Measurements from ENCODE around the gene GBX1.

The GBX1 gene

DNA sequence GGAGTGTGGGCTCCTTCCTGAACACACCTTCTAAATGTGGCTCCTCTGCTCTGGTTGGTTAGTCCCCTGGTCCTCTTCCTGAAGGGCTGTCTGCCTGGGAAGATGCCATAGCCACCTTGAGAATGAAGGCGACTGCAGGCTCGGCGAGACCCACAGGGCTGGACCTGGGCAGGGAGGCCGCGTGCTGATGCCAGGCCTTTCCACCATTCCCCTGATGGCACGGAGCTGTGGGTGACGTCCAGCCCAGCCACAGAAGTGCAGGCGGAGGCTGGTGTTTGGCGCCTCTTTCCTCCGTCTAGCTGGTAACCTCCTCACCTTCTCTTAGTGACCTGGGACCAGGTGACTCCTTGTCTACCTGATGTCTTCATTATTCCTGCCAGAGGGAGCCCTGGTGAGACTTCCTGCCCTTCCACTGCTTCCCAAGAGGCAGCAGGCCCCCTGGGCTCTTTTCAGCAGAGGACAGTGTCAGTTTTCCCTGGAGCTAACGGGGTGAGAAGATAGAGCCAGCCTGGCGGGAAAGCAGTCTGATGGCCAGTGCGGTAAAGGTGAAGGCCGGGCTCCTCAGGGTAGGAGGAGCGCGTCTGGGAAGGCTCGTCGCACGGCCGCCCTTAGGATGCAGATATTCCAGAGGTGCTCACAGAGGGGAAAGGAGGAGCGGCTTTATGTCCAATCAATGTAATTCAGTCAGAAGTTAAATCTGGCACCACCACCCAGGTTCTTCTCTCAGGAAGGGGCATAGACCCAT lies 34.9 kb downstream of the GBX1 start:
- H3K9me3 ChIP-seq (ENCODE audit: insufficient read depth, low read length) = no peaks in the 10 kb centered on the region
- H3K9ac ChIP-seq (ENCODE audit: low read length) = no peak overlapping the region
- no peak overlapping the region for H2AFZ ChIP-seq (ENCODE audit: low read depth, low read length)
- H3K4me2 ChIP-seq (ENCODE audit: low read length) = no peak overlapping the region
- H3K27ac ChIP-seq (ENCODE audit: low read length) = no peak overlapping the region
- no peaks in the 10 kb centered on the region for H3K4me1 ChIP-seq (ENCODE audit: low read length)
- H3K27me3 ChIP-seq (ENCODE audit: low read depth, low read length) = no peaks in the 10 kb centered on the region
- no peak for TF ChIP-seq EZH2phosphoT487 (IDR thresholded peaks at IDR 0.05; ENCODE audit: low read depth)
- TF ChIP-seq, protein P1, sequence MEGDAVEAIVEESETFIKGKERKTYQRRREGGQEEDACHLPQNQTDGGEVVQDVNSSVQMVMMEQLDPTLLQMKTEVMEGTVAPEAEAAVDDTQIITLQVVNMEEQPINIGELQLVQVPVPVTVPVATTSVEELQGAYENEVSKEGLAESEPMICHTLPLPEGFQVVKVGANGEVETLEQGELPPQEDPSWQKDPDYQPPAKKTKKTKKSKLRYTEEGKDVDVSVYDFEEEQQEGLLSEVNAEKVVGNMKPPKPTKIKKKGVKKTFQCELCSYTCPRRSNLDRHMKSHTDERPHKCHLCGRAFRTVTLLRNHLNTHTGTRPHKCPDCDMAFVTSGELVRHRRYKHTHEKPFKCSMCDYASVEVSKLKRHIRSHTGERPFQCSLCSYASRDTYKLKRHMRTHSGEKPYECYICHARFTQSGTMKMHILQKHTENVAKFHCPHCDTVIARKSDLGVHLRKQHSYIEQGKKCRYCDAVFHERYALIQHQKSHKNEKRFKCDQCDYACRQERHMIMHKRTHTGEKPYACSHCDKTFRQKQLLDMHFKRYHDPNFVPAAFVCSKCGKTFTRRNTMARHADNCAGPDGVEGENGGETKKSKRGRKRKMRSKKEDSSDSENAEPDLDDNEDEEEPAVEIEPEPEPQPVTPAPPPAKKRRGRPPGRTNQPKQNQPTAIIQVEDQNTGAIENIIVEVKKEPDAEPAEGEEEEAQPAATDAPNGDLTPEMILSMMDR (IDR thresholded peaks at IDR 0.05; ENCODE audit: low read depth, low read length) = no peak
- no peaks in the 10 kb centered on the region for H3K36me3 ChIP-seq (replicated peaks; ENCODE audit: low read depth, low read length)
- H3K79me2 ChIP-seq (ENCODE audit: low read length) = no peaks in the 10 kb centered on the region
- H4K20me1 ChIP-seq (ENCODE audit: insufficient read depth, low read length) = no peaks in the 10 kb centered on the region; the same call in 1 of the 2 replicates
- H3K4me3 ChIP-seq (ENCODE audit: low read length) = no peak overlapping the region

DNA sequence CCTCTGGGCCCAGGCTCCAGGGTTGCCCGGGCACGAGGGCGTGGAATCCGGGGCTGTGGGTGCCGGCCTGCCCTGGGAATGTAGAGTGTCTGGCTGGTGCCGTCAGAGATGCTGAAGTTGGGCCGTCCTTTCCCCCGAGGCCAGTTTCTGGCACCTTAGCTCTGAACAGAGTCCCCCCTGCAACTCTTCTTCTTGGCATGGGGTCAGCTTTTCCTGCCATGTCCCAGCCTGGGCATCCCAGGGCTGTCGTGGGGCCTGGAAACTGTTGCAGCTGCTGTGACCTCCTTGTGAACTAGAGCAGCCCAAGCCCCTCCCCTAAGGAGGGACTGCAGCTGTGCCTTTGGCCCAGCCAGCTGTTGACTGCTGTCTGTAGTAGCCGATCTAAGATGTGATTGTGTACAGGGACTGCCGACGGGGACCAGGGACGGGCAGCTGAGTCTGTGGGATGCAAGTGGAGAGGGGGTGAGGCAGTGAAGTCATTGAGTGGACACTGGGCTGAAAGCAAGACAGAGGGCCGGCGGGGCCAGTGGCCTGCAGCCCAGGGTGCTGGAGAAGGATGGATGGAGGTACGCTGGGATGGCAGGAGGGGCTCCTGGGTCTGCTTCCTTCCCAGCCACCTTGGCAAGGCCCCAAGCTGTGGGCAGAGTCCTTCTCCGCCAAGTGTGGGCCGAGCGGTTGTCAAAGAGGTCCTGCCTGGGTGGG lies 35.8 kb downstream of the GBX1 start:
- Histone ChIP-seq H3K4me3 (ENCODE audit: low read length) (no peak overlapping the region), H3K4me2 (ENCODE audit: low read length) (no peak overlapping the region), H3K27ac (ENCODE audit: low read length) (no peak overlapping the region), H3K9me3 (ENCODE audit: insufficient read depth, low read length) (no peaks in the 10 kb centered on the region), H3K4me1 (ENCODE audit: low read length) (no peaks in the 10 kb centered on the region), H2AFZ (ENCODE audit: low read depth, low read length) (no peak overlapping the region), H3K27me3 (ENCODE audit: low read depth, low read length) (no peaks in the 10 kb centered on the region), H3K9ac (ENCODE audit: low read length) (no peak overlapping the region), H3K36me3 (replicated peaks; ENCODE audit: low read depth, low read length) (no peaks in the 10 kb centered on the region), H3K79me2 (ENCODE audit: low read length) (no peaks in the 10 kb centered on the region), H4K20me1 (ENCODE audit: insufficient read depth, low read length) (peaks cover 4% of the 10 kb centered on the region; the same call in 1 of the 2 replicates)
- TF ChIP-seq, protein P1 (IDR thresholded peaks at IDR 0.05; ENCODE audit: low read depth, low read length) = no peak
- TF ChIP-seq EZH2phosphoT487 (IDR thresholded peaks at IDR 0.05; ENCODE audit: low read depth) = no peak

DNA sequence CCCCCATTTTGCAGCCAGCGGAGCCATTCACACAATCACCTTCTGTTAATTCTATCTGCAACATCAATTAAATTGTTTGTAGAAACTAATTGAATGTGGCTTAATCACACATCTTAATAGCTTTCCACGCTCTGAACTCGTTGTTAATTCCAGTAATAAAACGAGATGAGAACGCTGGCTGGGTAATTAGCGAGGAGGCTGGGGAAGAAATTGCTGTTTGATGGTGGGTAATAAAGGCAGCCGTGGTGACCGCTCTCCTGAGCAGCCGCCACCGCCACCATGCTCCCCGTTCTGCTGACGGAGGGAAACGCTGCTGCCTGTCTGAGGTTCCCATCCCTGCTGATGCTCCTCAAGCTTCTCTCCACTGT lies 36.3 kb downstream of the GBX1 start:
- no peak overlapping the region for H3K4me2 ChIP-seq (ENCODE audit: low read length)
- H4K20me1 ChIP-seq (ENCODE audit: insufficient read depth, low read length) = peaks cover 4% of the 10 kb centered on the region; the same call in 1 of the 2 replicates
- no peaks in the 10 kb centered on the region for H3K79me2 ChIP-seq (ENCODE audit: low read length)
- no peak overlapping the region for H2AFZ ChIP-seq (ENCODE audit: low read depth, low read length)
- no peak overlapping the region for H3K9ac ChIP-seq (ENCODE audit: low read length)
- no peaks in the 10 kb centered on the region for H3K4me1 ChIP-seq (ENCODE audit: low read length)
- no peaks in the 10 kb centered on the region for H3K9me3 ChIP-seq (ENCODE audit: insufficient read depth, low read length)
- no peak overlapping the region for H3K4me3 ChIP-seq (ENCODE audit: low read length)
- H3K27me3 ChIP-seq (ENCODE audit: low read depth, low read length) = no peaks in the 10 kb centered on the region
- H3K27ac ChIP-seq (ENCODE audit: low read length) = no peak overlapping the region
- H3K36me3 ChIP-seq (replicated peaks; ENCODE audit: low read depth, low read length) = no peaks in the 10 kb centered on the region
- TF ChIP-seq, protein P1 (IDR thresholded peaks at IDR 0.05; ENCODE audit: low read depth, low read length) = no peak
- TF ChIP-seq EZH2phosphoT487 (IDR thresholded peaks at IDR 0.05; ENCODE audit: low read depth) = no peak

DNA sequence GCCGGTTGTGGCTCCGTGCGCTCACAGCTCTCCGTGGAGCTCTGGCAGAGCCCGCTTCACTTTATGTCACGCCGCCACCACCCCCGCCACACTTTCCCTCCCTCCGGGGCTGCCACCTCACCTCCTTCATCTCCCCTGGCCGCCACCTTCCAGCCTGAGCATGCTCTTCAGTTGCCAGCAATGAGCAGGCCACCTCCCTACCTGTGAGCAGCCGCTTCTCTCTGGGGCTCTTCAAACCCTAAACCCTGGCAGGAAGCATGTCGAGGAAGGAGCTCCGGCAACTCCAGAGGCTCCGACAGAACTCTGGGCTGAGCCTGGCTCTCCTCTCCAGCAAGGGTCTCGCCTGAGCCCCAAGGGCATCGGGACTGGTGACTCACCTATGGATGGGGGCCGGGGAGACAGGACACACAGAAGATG lies 36.7 kb downstream of the GBX1 start:
- H3K4me1 ChIP-seq (ENCODE audit: low read length) = no peaks in the 10 kb centered on the region
- H3K27me3 ChIP-seq (ENCODE audit: low read depth, low read length) = no peaks in the 10 kb centered on the region
- no peaks in the 10 kb centered on the region for H3K79me2 ChIP-seq (ENCODE audit: low read length)
- no peak overlapping the region for H3K9ac ChIP-seq (ENCODE audit: low read length)
- no peaks in the 10 kb centered on the region for H3K36me3 ChIP-seq (replicated peaks; ENCODE audit: low read depth, low read length)
- peaks cover 4% of the 10 kb centered on the region; the same call in 1 of the 2 replicates for H4K20me1 ChIP-seq (ENCODE audit: insufficient read depth, low read length)
- H2AFZ ChIP-seq (ENCODE audit: low read depth, low read length) = no peak overlapping the region
- H3K4me2 ChIP-seq (ENCODE audit: low read length) = no peak overlapping the region
- no peak overlapping the region for H3K4me3 ChIP-seq (ENCODE audit: low read length)
- H3K9me3 ChIP-seq (ENCODE audit: insufficient read depth, low read length) = no peaks in the 10 kb centered on the region
- TF ChIP-seq EZH2phosphoT487 (IDR thresholded peaks at IDR 0.05; ENCODE audit: low read depth) = no peak
- TF ChIP-seq, protein P1 (IDR thresholded peaks at IDR 0.05; ENCODE audit: low read depth, low read length) = no peak
- no peak overlapping the region for H3K27ac ChIP-seq (ENCODE audit: low read length)
